H7 (cell line): ENCODE results near the gene LRBA. TPM values are rescaled to one million over a fixed set of nuclear protein-coding genes. Genes with fewer than 3 reads are reported as not detected.
A peak's percentile ranks its signal among the peaks of the same experiment; 100 is the strongest.

Source experiments
- DNase-seq: peaks from one replicate; pipeline ENCODE4 v3.0.0; 2012
- H3K27me3 ChIP-seq: 2 replicates; pipeline ENCODE4 v1.6.0; 2011; ENCODE audit warnings: mild to moderate bottlenecking, low read length; ENCODE audit not compliant: control insufficient read depth, insufficient read depth
- H3K36me3 ChIP-seq: replicated peaks from 2 replicates; pipeline ENCODE4 v1.5.1; 2011; ENCODE audit warnings: low read length; ENCODE audit not compliant: control insufficient read depth, insufficient read depth
- H3K4me3 ChIP-seq: 2 replicates; pipeline ENCODE4 v1.5.1; 2011; ENCODE audit warnings: low read depth, mild to moderate bottlenecking, control low read depth, low read length, moderate library complexity; ENCODE audit not compliant: insufficient read depth
- total RNA-seq: library from RNA; depleted of rRNA; stranded (reverse); fragments of >200 nt; shearing (Covaris generic); gene quantifications from 2 replicates; pipeline ENCODE4 v1.2.3, GENCODE V29; 2014

Gene LRBA
- total RNA-seq, 1 experiment from 2014 or later = 47.3 TPM

DNA sequence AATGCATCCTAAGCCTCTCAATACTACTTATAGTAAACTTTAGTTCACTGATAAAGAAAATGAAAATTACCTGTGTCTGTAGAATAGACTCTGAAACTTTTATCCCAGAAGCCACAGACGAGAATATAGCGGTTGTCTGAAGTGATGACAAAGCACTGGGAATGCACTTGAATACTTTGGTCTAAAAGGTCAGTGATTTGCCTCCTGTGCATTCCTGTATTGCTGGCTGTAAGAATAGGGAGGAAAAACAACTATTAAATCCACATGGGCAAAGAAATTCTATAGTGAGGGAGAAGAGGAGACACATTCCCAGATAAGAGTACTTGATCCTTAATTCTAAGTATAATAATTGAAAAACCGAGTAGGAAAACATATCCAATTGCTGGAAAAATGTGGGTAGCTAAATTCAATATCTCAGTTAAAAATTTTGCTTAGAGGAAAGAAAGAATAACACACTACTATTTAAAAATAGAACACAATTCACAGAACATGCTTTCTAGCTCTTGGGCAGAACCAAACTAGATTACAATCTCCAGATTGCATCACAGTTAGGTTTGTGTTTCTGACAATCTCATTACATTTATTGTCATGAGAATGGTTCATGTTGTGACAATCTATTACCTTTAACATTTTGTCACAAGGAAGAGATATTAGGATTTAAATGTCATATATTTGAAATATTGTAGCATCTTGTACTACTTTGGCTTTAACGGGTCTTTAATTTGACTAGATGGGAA lies 704.8 kb downstream of the LRBA start:
- no peak for DNase-seq
- Histone ChIP-seq H3K36me3 (no peaks in the 10 kb centered on the region), H3K27me3 (no peaks in the 10 kb centered on the region), H3K4me3 (no peak overlapping the region)

DNA sequence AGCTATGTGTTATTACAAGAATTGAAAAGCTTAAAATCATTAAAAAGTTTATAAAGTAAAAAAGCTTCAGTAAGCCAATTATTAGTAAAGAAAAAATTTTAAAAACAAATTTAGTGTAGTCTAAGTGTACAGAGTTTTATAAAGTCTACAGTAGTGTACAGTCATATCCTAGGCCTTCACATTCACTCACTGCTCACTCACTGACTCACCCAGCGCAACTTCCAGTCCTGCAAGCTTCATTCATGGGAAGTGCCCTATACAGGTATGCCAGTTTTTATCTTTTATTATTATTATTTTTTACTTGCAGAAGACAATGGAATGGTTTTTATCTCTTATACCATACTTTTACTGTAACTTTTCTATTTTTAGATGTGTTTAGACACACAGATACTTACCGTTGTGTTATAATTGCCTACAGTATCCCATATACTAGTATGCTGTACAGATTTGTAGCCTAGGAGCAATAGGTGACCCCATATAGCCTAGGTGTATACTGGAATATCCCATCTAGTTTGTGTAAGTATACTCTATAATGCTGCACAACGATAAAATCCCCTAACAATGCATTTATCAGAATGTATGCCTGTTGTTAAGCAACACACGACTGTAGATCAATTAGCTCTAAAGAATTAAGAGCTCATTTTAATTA lies 706.1 kb downstream of the LRBA start:
- Histone ChIP-seq H3K36me3 (no peaks in the 10 kb centered on the region), H3K27me3 (no peaks in the 10 kb centered on the region), H3K4me3 (no peak overlapping the region)
- no peak for DNase-seq

- no peak for DNase-seq
- Histone ChIP-seq H3K4me3 (no peak overlapping the region), H3K36me3 (no peaks in the 10 kb centered on the region)
Measured at GRCh38 chr4:150306719-150307118, 708.4 kb downstream of the LRBA start.

GRCh38 chr4:150305995-150306394 lies 709.1 kb downstream of the LRBA start:
- DNase-seq = no peak
- H3K27me3 ChIP-seq = no peaks in the 10 kb centered on the region
- no peaks in the 10 kb centered on the region for H3K36me3 ChIP-seq
- no peak overlapping the region for H3K4me3 ChIP-seq

More at GRCh38 chr4:150306719-150307118, 708.4 kb downstream of the LRBA start:
- no peaks in the 10 kb centered on the region for H3K27me3 ChIP-seq

- no peak for DNase-seq
- H3K4me3 ChIP-seq = no peak overlapping the region
- no peaks in the 10 kb centered on the region for H3K36me3 ChIP-seq
Measured at GRCh38 chr4:150302553-150302952, 712.5 kb downstream of the LRBA start.

DNA sequence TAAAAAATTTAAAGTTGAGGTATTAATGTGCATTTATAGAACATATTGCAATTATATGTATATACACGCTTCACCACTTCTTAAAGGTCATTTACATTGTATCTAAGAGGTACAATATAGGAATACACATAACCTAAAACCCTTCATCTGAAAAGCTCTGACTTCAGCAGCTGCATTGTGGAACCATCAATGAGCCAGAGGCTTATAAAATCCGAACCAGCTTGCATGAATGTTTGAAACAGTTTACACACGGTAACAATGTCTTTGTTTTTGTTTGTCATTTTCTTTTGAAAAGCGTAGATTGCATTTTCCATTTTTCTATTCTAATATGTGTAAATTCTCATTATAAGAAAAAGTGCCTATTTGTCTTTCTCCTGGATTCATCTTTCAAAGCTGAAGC lies 715.3 kb downstream of the LRBA start:
- Histone ChIP-seq H3K4me3 (no peak overlapping the region), H3K36me3 (no peaks in the 10 kb centered on the region), H3K27me3 (no peaks in the 10 kb centered on the region)
- no peak for DNase-seq

More at GRCh38 chr4:150302553-150302952, 712.5 kb downstream of the LRBA start:
- H3K27me3 ChIP-seq = no peaks in the 10 kb centered on the region

DNA sequence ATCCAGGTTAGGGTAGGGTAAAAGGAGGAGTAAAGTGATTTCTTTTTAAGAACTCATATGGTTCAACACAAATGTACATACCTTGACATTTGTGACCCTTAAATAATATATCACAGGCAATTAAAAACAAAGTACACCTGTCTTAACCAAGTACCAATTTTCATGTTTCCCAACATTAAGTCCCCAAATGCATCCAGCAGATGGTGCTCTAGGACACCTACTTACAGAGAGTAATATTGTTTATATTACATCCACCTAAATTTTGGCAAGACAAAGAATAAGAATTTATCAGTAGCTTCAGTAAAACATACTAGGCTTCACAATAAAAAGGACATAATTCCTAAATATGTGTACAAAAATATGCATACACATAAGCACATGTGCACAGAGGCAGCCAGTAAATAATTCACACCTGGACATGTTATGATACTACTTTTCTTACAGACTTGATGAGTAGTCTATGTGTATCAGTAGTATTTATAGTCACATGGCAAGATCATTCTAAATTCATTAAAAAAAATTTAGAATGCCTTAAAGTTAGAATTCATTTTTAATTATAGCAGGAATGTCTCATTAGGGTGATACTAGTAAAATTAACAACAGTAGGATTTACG lies 717.1 kb downstream of the LRBA start:
- Histone ChIP-seq H3K36me3 (no peaks in the 10 kb centered on the region), H3K27me3 (no peaks in the 10 kb centered on the region), H3K4me3 (no peak overlapping the region)
- DNase-seq = peak; percentile 26

GRCh38 chr4:150289881-150290280 lies 725.2 kb downstream of the LRBA start:
- Histone ChIP-seq H3K27me3 (no peaks in the 10 kb centered on the region), H3K36me3 (no peaks in the 10 kb centered on the region), H3K4me3 (no peak overlapping the region)
- no peak for DNase-seq

- Histone ChIP-seq H3K27me3 (no peaks in the 10 kb centered on the region), H3K36me3 (no peaks in the 10 kb centered on the region), H3K4me3 (no peak overlapping the region)
- DNase-seq = no peak
Measured at GRCh38 chr4:150289198-150289597, 725.9 kb downstream of the LRBA start.

DNA sequence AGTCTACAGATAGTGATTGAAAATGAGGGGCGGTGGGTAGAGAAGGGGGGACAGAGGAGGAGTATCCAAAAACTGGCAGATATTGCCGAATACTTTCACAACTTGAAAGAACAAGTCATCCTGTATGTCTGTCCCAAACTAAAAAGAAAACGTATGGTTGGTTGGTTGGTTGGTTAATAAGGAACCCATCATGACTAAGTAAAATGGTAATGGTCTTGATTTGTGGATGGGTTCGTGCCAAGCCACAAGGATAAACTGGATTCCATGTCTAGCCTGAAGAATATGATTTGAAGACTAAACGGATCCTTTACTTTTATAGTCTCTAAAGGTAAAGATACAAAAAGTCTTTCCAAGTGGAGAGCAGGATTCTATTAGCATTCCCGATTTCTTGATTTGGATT lies 728.4 kb downstream of the LRBA start:
- Histone ChIP-seq H3K4me3 (no peak overlapping the region), H3K36me3 (no peaks in the 10 kb centered on the region), H3K27me3 (no peaks in the 10 kb centered on the region)
- DNase-seq = no peak

DNA sequence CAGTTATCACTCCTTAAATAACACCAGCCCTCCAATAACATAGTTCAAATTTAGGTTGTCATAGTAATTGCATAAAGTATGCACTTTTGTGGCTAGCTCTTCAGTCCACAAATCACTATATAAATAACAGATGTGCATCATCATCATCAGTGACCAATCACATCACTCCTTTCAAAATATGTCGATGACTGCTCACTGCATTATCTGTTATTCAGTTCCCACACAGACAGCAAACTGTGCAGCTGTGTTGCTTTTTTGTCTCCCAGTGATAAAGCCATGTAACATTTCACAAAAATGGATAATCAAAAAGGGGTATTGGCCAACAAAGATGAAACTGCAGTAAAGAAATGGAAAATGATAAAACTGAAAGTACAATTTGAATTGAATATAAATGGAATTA lies 731.4 kb downstream of the LRBA start:
- Histone ChIP-seq H3K4me3 (no peak overlapping the region), H3K27me3 (no peaks in the 10 kb centered on the region), H3K36me3 (no peaks in the 10 kb centered on the region)
- no peak for DNase-seq

- Histone ChIP-seq H3K27me3 (no peaks in the 10 kb centered on the region), H3K36me3 (no peaks in the 10 kb centered on the region), H3K4me3 (no peak overlapping the region)
- no peak for DNase-seq
Measured at GRCh38 chr4:150280975-150281374, 734.1 kb downstream of the LRBA start.

DNA sequence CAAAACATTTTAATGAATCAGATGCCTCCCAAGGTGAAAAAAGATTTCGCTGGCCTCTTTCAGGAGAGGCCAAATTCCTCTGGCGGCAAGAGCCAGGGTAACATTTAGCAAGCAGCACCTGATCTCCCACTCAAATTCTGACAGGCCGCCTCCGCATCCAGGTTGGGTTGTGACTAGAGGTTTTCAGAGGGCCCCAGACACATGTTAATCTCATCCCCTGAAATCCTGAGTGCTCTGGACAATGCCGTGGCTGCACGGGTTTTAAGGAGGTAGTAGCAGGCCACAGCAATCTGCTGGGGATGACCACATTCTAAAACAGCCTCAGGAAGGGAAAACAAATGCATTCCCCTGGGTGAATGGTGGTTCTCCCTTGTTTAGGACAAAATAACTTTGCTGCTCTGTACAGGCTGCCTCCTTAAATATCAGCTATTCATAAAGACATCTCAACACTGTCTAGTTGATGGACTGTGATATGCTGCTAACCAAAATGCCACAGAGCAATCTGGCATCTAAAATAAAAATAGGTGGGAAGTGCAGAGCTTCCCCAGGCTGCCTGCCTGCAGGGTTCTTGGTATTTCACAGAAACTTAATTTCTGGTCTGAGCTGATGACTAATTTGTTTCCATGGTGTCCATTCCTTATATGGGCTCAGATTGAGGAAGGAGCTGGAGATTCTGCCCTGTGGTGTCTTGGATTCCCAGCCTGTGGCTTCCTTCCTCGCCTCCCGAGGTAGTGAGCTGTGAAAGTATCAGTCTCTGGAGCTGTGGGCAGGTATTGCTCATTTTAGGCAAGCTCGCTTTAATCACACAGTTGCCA lies 734.8 kb downstream of the LRBA start:
- Histone ChIP-seq H3K4me3 (no peak overlapping the region), H3K27me3 (no peaks in the 10 kb centered on the region), H3K36me3 (no peaks in the 10 kb centered on the region)
- DNase-seq = no peak

DNA sequence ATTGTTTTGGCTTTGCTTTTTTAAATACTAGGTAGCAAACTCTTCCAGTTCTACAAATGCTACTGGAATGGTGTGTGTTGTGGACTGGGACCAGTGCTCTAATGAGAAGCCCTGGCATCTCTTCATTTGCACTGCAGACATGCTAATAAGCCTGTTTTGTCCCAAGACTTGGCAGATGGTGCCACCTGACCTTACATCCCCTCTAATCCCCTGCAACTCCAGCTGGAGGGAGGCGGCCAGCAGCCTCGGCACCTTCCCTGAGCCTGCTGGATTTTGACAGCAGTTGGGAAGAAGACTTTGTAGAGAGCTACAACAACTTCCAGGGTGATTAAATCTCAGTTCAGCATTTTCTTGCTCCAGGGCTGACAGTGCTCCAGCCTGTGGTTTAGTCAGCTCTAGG lies 736.9 kb downstream of the LRBA start:
- no peak overlapping the region for H3K4me3 ChIP-seq
- H3K36me3 ChIP-seq = no peaks in the 10 kb centered on the region
- no peak for DNase-seq
- no peaks in the 10 kb centered on the region for H3K27me3 ChIP-seq
